Left cardiac atrium (tissue), 4 donors: ENCODE measurements around the gene MIS18BP1. TPM values are rescaled to one million over a fixed set of nuclear protein-coding genes. Genes with fewer than 3 reads are reported as not detected.
"Not testable (repeated sequence)": the region's sequence is repeated elsewhere in the genome, so short reads cannot be mapped to it uniquely, and the experiment has no call there.

Experiments used
- ATAC-seq, 2 donors: fragments of 200-7000 bp; cut with Tn5 transposase; one replicate each; pipeline ENCODE4 v1.9.1; 2020; ENCODE audit warnings: mild to moderate bottlenecking in 2 of 2, moderate library complexity in 2 of 2
- DNase-seq: peaks from one replicate; pipeline ENCODE4 v3.0.0-alpha.2; 2020
- intact Hi-C, 2 donors: fragments of 100-400 bp; cut with DNase I; formaldehyde crosslinking; loops; one replicate each; pipeline versions ENCODE4 v1.14.1 to v1.15.1; 2022 to 2023
- long read RNA-seq: library from polyadenylated mRNA; unstranded; transcript quantifications from one replicate; pipeline ENCODE4 v2.0.0, GENCODE V29; 2021
- total RNA-seq, 2 donors: library from RNA; stranded (reverse); fragmentation: NEBNext Ultra II Directional; extraction: Animal tissue kit (Norgen Biotek cat#: 25700); gene quantifications; one replicate each; pipeline ENCODE4 v1.2.1, GENCODE V29; 2021
- donor health status: DM: no; HTN: yes; CAD: no.
- donor health status: DM: no; HTN: yes; CAD: no; lungs with severe emphysema.
- donor health status: DM: yes; HTN: yes; CAD: no.
- donor health status: Dilated cardiomyopathy.

The MIS18BP1 gene
- total RNA-seq: 1 to 10 TPM; 7.1 to 9.1 TPM
- long read RNA-seq, full-length matches to known transcripts: 2 of 6 reads
- long read RNA-seq, partial matches to known transcripts: 3 of 6 reads
- long read RNA-seq, other reads (novel, unspliced or antisense): 1 of 6 reads

DNA sequence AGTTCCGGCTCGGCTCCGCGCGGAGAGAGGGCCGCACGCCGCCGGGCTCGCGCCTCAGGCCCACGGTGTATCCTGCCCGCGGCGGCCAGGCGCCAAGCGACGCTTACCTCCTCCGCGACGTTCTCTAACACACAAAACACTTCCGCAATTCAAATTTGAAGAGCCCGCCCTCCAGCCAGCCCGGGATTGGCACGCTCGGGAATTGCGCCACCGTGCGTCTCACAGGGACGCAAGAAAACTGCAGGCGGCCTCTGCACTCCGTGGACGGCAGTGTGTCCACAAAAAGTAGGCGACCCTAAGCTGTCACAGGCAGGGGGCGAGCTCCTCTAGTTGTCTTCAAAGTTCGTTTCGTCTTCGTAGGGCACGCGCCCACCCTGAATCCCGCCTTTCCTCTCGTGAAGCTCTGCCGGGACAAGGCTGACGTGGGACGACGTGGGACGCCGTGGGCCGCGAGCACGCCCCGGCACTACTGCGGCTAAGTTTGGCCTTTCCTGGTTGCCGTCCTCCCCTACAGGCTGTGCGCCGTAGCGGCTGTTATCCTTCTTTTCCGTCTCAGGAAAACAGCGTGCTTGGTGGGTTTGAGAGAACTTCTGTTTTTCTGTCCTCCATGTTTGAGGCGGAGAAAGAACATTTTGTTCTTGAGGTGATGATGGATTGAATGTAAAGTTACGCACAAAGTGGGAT is at the start of gene MIS18BP1:
Gene MIS18BP1 (minus strand): TSS at position 133 of the 684 bp plus-strand sequence. CDS start 5,916 bp downstream, outside the sequence.
- peak; percentile 96 for ATAC-seq
- DNase-seq: peak; percentile 97
- intact Hi-C loops: loop anchor here in 1 of 2 donors (5.0 kb wide), 1 partner anchor 341 kb away; no protein-coding TSS in a partner anchor

DNA sequence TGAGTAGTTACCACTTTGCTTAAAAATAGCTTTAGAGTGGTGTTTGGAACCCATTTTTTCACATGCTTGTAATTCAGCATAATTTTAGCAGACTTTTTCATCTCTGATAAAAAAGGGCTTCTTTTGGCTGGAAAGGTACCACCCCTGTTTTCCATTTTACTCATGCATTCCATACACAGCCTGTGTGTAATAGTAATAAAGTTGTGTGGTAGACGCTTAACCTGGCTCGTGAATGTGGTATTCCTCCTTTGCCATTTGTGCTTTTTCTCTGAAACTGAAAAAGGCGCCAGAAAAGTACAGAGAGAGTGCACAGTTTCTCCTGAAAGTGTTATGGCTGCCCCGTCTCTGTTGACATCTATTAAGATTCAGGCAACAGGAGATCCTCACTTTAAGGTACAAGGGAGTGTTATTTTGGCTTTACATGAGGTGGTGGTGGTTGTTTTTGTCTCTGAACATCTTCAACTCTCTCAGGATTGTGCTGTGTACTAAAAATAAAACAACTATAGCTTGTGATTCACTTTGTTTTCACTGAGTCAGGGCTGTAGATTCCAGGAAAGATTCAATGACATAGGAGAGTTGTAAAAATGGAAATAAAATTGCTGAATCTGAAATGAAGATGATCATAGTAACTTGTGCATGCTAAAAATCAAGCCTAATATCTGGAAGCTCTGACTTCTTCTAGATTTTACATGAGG is 45.6 kb upstream of the MIS18BP1 start:
- ATAC-seq (no peak), DNase-seq (no peak)
- intact Hi-C loops: no loop called here

DNA sequence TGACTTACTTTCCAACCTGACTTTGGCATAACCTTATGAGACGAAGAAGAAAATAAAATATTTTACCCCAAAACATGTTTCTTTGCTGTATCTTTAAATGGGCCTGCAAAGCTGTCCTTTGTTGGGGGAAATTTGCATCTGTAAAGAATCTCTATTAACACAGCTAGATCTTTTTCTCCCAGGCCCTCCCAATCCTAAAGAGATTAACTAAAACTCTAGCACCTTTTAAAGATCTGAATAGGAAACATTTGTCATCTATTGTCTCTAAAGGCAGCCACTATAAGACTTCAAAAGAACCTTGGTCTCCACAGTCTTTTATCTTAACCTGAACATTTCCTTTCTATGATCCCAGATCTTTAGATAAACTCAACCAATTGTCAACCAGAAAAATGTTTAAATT is 41.8 kb upstream of the MIS18BP1 start:
- ATAC-seq, DNase-seq, intact Hi-C loops: not testable (repeated sequence)

DNA sequence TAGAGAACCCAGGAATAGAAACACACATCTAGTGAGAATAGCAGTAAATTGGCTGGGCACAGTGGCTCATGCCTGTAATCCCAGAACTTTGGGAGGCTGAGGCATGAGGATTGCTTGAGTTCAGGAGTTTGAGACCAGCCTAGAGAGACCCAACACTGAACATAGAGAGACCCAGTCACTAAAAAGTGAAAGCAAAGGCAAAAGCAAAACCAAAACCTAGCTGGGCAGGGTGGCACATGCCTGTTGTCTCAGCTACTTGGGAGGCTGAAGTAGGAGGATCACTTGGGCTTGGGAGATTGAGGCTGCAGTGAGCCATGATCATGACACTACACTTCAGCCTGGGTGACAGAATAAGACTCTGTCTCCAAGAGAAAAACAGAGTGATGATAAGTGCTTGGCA is 37.5 kb upstream of the MIS18BP1 start:
- ATAC-seq (no peak), DNase-seq (no peak)
- intact Hi-C loops: no loop called here

DNA sequence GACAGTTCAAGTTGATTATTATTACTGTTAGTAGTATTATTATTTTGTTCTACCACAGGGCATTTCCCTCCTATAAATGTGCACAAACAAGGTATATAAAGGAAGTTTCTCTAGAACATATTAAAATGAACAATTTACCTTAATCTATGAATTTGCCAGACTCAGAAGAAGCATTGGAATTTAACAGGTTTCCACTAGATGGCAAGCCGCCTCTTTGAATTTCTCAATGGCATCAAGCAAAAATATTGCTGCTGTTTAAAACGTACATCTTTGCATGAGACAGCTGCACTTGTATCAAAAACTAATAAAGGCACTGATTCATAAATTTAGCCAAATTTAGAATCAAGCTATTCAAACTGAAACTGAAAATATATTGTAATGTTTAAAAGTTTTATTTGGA is 34.6 kb upstream of the MIS18BP1 start:
- intact Hi-C loops: no loop called here
- no peak for DNase-seq
- no peak for ATAC-seq

DNA sequence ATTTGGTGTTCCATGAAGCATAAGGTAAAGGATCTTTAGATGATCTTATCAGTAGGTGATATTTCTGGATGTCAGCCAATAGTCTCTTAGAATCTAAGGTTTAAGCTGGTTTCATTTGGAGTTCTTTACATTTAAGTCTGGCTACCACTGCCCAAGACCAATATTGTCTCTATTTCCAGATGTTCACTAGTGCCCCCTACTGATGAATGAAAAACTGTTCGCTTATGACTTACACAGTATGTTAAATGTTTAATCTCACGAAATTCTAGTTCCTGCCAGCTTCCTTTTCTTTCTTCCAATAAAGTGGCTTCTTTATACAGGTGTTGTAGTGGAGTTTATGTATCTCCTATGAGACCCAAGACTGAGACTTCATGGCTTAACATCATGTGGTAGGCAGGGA is 31.8 kb upstream of the MIS18BP1 start:
- ATAC-seq (no peak), DNase-seq (no peak)
- intact Hi-C loops: no loop called here

DNA sequence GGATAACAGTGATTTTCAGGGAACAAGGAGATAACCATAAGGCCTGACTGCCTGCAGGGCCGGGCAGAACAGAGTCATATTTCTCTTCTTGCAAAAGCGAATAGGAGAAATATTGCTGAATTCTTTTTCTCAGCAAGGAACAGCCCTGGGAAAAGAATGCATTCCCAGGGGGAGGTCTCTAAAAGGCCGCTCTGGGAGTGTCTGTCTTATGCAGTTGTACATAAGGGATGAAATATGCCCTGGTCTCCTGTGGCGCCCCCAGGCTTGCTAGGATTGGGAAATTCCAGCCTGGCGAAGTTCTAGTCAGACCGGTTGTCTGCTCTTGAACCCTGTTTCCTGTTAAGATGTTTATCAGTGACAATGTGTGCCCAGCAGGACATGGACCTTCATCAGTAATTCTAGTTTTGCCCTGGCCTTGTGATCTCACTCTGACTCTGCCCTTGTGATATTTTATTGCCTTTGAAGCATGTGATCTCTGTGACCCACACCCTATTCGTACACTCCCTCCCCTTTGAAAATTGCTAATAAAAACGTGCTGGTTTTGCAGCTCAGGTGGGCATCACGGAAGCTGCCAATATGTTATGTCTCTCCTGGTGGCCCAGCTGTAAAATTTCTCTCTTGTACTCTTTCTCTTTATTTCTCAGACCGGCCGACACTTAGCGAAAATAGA is 28.9 kb upstream of the MIS18BP1 start:
- ATAC-seq, DNase-seq, intact Hi-C loops: not testable (repeated sequence)

DNA sequence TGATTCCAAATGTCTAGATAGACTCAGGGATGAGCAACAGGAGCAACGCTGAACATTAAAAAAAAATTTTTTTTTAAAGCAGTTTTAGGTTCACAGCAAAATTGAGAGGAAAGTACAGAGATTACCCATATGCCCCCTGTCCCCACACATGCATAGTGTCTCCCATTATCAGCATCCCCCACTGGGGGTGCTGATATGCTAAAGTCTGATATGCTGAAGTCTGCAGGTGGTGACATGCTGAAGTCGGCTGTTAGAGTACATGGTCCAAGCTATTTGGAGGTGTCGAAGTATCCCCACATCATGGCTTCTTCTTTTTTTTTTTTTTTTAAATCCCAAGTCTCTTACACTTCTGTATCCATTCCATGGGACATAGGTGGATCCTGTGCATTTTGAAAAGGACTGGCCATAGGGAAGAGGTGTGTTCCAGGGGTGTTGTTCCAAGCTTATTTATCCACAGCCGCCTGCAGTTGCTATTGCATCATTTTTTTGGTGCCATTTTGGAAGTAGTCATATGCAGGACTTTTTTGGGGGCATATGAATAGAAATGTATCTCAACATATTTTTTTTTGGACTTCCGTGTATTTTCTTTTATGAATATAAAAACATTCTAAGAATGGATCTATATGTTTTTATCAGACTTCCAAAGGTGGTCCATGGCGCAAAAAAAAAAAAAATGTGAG is 19.0 kb upstream of the MIS18BP1 start:
- intact Hi-C loops: no loop called here
- ATAC-seq: no peak

DNA sequence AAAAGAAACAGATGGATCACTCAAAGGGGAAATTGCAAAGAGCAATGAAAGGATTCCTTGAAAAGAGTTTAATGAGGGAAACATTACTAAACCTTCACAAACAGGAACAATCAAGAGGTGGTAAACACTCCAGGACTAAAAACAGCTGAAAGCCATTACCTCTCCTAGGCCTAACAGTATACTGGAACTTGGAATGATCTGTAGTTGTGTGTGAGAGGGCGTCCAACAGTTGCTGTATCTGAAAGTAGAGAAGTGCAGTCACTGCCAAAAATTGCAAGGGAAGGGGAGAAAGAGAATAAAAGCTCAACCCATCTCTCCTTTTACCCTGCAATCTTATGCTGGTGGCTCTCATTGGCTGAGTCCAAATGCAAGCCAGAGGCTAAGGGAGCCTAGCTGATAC is 17.0 kb upstream of the MIS18BP1 start:
- DNase-seq (no peak), ATAC-seq (no peak)
- intact Hi-C loops: no loop called here

More for the DNA sequence above, 19.0 kb upstream of the MIS18BP1 start:
- DNase-seq: no peak

DNA sequence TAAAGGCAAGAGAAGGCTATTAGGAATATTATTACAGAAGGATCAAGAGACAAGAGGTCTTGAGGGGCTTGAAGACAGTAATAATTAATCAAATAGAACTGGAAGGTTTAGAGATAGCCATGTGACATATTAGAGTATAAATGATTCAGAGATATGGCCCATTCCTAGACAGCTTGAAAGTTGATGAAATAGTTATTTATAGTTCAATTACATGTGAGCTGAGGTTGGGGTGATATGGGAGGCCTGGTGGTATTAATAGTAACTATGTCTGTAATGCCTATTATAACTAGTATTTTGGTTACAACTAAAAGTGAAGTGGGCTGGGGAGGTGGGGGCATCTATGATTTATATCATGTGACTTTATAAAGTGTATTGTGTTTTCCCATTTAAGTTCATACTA is 14.1 kb upstream of the MIS18BP1 start:
- no peak for DNase-seq
- intact Hi-C loops: loop anchor here in 1 of 2 donors (5.0 kb wide), 1 partner anchor 355 kb away; no protein-coding TSS in a partner anchor
- peak; percentile 83 to 87 for ATAC-seq

DNA sequence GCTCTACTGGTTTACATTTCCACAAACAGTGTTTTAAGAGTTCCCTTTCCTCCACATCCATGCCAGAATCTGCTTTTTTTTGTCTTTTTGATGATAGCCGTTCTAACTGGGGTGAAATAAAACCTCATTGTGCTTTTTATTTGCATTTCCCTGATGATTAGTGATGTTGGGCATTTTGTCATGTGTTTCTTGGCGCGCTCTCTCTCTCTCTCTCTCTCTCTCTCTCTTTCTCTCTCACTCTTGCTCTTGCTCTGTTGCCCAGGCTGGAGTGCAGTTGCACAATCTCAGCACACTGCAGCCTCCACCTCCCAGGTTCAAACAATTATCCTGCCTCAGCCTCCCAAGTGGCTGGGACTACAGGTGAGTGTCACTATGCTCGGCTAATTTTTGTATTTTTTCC is 9.6 kb upstream of the MIS18BP1 start:
- intact Hi-C loops: no loop called here
- ATAC-seq: no peak

DNA sequence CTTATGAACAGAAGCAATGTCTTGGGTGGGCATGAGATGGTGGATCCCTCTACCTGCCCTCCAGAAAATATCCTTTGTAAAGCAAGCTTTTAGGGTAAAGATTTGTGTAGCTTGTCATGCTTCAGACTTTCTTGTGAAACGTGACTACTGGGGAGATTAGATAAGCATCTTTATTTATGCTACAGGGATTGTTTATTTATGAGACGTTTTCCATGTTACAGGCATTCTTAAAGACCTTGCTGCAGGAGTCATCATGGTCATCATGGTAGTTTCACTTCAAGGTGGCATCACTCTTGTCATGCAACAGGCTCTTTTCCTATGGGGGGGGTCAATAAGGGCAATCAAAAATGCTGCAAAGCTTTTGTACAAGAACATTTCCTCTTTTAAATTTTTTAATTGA is 8.2 kb upstream of the MIS18BP1 start:
- ATAC-seq (no peak), DNase-seq (no peak)
- intact Hi-C loops: no loop called here

More for the DNA sequence above, 9.6 kb upstream of the MIS18BP1 start:
- DNase-seq: no peak

DNA sequence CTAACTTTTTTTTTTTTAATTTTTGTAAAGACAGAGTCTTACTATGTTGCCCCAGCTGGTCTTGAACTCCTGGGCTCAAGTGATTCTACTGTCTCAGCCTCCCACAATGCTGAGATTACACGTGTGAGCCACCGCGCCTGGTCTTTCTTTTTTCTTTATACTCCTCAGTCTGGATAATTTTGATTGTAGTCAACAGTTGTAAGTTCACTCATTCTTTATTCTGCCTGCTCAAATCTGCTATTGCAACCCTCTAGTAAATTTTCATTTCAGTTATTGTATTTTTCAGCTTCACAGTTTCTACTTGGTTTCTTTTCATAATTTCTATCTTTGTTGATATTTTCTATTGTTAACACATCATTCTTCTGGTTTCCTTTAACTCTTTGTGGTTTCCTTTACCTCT is 5.8 kb upstream of the MIS18BP1 start:
- no peak for DNase-seq
- intact Hi-C loops: no loop called here
- ATAC-seq: no peak

DNA sequence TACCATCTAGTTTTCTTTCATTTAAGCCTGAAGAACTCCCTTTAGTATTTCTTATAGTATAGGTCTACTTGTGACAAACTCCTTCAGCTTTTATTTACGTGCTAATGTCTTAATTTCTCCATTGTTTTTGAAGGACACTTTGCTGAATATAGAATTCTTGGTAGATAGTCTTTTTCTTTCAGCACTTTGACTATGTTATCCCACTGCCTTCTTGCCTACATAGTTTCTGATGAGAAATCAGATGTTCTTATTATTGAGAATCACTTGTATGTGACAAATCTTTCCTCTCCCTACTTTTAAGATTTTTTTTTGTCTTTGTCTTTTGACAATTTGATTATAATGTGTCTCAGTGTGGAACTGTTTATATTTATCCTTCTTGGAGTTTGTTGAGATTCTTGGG is 5.1 kb upstream of the MIS18BP1 start:
- intact Hi-C loops: no loop called here
- no peak for ATAC-seq
- no peak for DNase-seq

DNA sequence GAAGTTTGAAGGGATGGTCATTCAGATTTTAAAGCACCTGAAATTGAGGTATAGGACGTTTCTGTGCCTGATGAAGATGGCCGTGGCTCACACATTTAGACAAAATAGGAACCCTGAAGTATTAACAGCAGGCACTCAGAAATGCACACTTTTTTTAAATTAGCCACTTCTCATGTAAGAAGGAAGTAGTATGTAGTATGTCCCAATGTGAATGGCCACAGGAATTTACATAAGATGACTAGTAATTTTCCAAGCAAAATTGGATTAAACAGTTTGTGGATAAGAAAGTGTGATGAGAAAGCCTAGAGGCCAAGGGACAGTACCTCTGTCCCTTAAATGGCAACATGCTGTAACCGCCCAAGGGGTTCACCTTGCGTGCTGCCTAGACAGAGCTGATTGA is 1.8 kb upstream of the MIS18BP1 start:
- ATAC-seq: no peak
- no peak for DNase-seq
- intact Hi-C loops: loop anchor here in 1 of 2 donors (5.0 kb wide), 1 partner anchor 342 kb away; no protein-coding TSS in a partner anchor

DNA sequence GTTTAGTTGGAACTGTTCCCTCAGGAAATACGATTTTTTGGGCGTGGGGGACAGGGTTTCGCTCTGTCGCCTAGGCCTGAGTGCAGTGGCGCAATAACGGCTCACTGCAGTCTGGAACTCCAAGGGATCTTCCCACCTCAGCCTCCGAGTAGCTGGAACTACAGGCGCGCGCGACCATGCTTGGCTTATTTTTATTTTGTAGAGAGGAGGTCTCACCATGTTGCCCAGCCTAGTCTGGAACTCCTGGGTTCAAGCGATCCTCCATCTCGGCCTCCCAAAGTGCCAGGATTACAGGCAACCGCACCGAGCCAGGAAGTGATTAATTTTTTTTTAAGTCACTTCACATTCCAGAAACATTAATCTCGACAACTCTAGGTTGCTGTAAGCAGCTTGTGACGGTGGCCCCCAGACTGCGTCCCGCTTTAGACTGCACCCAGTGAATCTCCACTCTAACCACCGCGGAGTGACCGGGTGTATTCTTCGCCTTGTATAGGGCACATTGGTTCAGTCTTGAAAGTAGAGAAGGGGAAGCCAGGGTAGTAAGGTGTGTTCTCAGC is 830 bp upstream of the MIS18BP1 start:
- ATAC-seq: peak; percentile 12 to 22
- intact Hi-C loops: loop anchor here in 1 of 2 donors (5.0 kb wide), 1 partner anchor 342 kb away; no protein-coding TSS in a partner anchor
- peak; percentile 49 for DNase-seq

DNA sequence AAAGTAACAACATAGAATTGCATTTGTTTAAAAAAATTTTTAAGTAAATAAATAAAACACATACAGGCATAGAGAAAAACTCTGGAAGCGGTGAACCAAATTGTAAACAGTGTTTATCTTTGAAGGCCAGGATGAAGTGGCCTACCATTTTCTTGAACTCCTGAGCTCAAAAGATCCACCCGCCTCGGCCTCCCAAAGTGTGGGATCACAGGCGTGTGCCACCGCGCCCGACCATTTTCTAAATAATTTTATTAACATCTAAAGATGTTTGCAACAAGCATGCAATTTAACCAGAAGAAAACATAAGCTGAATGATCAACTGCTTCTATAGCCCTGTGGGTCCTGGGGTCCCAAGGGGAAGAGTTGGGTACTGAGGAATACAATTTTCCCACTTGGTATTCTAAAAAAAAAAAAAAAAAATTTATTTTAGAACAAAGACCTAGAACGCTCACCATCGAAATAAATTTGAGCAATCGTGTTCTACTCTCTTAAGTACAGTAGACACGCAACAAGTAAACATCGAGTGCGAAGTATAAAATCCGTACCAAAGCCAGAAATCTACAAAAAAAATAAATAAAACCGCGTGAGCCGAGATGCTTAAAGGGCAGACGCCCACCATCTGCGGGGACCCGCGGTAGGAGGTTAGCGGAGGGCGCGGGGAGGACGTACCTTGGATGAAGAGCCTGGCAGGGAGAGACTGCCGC is 484 bp downstream of the MIS18BP1 start:
- DNase-seq (no peak), ATAC-seq (no peak)
- intact Hi-C loops: loop anchor here in 1 of 2 donors (5.0 kb wide), 1 partner anchor 340 kb away; no protein-coding TSS in a partner anchor

DNA sequence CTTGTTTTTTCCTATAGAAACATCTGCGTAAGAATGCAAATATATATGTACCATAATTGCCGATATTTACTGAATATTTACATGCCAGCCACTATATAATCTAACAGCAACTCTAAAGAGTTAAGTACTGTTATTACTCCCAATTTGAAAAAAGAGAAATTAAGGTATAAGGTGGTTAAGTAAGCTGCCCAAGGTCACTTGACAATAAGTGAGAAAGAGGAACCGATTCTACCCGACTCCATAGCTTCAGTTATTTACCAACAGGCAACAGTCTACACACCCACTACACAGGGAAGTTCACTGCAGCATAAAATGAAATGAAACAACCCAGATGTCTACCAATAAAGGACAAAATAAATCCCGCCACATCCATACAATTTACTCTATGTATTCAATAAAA is 1.1 kb downstream of the MIS18BP1 start:
- ATAC-seq: no peak
- no peak for DNase-seq
- intact Hi-C loops: loop anchor here in 1 of 2 donors (5.0 kb wide), 1 partner anchor 340 kb away; no protein-coding TSS in a partner anchor
